ENCODE results near the gene COBL. TPM values are rescaled to one million over a fixed set of nuclear protein-coding genes. Genes with fewer than 3 reads are reported as not detected.

Gene COBL
- total RNA-seq, 1 donor from 2014 or later, result 1.2 TPM

DNA sequence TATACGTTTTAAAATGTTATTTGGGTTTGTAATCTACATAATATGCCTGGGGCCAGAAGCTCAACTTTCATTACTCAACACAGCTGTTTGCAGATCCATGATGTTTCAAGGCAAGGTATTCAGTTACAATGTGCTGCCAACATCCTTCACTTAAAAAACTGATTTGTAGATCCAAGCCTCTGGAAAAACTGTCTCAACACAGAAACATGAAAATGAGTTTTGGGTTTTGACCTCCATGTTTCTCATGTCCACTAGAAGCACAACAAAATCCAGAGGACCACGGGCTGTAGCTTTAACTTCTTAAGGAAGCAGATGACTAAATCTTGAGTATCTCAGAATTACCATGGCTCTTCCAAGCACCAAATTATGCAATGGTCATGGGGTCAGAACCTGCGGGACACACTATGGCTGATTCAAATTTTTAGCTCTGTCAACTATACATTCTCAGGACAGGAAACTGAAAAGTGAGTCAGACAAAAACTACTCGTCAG, 286.9 kb downstream of the COBL start:
- Mint-ChIP-seq H3K4me1 (peaks cover 11% of the 10 kb centered on the region), H3K9me3 (no peaks in the 10 kb centered on the region), H3K36me3 (no peaks in the 10 kb centered on the region), H3K27me3 (ENCODE audit: low read depth) (no peaks in the 10 kb centered on the region), H3K4me3 (no peak overlapping the region), H3K27ac (no peak overlapping the region)
- TF ChIP-seq, protein P1, sequence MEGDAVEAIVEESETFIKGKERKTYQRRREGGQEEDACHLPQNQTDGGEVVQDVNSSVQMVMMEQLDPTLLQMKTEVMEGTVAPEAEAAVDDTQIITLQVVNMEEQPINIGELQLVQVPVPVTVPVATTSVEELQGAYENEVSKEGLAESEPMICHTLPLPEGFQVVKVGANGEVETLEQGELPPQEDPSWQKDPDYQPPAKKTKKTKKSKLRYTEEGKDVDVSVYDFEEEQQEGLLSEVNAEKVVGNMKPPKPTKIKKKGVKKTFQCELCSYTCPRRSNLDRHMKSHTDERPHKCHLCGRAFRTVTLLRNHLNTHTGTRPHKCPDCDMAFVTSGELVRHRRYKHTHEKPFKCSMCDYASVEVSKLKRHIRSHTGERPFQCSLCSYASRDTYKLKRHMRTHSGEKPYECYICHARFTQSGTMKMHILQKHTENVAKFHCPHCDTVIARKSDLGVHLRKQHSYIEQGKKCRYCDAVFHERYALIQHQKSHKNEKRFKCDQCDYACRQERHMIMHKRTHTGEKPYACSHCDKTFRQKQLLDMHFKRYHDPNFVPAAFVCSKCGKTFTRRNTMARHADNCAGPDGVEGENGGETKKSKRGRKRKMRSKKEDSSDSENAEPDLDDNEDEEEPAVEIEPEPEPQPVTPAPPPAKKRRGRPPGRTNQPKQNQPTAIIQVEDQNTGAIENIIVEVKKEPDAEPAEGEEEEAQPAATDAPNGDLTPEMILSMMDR (IDR thresholded peaks at IDR 0.05; ENCODE audit: unreplicated experiment), result no peak
- DNase-seq (ENCODE audit: low spot score in 2 of 2, unreplicated experiment in 2 of 2), result no peak

DNA sequence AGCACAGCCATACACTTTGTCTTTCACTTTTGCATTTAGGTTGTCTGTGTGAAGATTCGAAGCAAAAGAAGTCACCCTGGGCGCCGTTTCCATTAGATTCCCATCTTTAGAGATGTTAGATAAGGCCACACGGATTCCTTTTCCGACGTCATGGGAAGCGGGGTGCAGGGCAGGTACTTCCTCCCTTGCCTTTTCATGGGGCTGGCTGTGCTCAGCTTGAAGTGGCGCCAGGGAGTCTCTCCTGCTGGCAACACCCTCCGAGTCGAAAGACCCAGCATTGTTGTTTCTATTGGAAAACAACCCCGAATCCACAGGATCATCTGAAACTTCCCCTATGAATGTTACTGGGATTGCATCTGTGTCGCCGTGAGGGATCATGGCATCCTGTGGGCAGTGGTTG, 287.5 kb downstream of the COBL start:
- DNase-seq (ENCODE audit: low spot score in 2 of 2, unreplicated experiment in 2 of 2), result no peak
- H3K4me3 Mint-ChIP-seq, result no peak overlapping the region
- no peaks in the 10 kb centered on the region for H3K9me3 Mint-ChIP-seq
- TF ChIP-seq, protein P1 (IDR thresholded peaks at IDR 0.05; ENCODE audit: unreplicated experiment), result no peak
- H3K36me3 Mint-ChIP-seq, result no peaks in the 10 kb centered on the region
- H3K27me3 Mint-ChIP-seq (ENCODE audit: low read depth), result no peaks in the 10 kb centered on the region
- peaks cover 5% of the 10 kb centered on the region for H3K4me1 Mint-ChIP-seq
- no peak overlapping the region for H3K27ac Mint-ChIP-seq

DNA sequence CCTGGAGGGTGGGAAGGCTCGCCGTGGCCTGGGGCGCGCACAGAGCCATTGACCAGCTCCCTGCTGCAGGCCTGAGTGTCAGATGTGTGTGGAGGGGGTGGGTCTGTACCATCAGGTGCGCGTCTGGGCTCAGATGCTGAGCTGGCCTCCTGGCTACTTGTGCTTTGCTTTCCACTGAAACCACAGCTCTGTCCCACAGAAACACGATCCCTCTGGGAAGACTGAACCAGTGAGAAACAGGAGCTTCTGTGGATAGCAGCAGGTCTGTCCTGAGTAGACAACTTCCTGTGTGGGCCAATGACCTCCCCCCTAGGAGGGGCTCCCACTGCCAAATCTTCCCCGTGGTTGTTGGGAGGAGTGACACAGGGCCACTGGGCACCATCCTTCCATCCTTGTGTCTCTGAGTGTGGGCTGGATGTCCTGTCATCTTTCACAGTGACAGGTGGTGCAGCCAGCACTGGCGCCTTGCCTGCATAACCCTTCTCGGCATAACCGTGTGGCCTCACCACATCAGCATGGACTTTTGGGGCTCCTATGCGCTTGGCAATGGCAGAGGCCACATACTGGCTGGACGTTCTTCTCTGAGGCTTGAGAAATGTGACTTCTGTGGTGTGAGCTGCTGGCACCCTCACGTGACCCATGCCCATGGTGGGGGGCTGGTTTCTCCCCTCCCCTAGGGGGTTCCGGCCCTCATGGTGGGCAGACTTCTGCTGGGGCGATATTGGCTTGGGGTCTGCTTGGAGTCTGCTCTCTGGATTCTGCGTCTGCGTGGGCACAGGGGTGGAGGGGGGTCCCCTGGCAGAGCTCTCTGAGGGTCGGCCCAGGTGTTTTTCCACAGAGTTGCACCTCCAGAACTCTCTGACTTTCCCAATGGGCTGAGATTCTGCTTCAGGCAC, 288.4 kb downstream of the COBL start:
- H3K4me1 Mint-ChIP-seq, result no peaks in the 10 kb centered on the region
- no peak overlapping the region for H3K4me3 Mint-ChIP-seq
- TF ChIP-seq, protein P1 (IDR thresholded peaks at IDR 0.05; ENCODE audit: unreplicated experiment), result no peak
- H3K27me3 Mint-ChIP-seq (ENCODE audit: low read depth), result no peaks in the 10 kb centered on the region
- H3K27ac Mint-ChIP-seq, result no peak overlapping the region
- no peak for DNase-seq (ENCODE audit: low spot score in 2 of 2, unreplicated experiment in 2 of 2)
- H3K9me3 Mint-ChIP-seq, result no peaks in the 10 kb centered on the region
- H3K36me3 Mint-ChIP-seq, result no peaks in the 10 kb centered on the region

DNA sequence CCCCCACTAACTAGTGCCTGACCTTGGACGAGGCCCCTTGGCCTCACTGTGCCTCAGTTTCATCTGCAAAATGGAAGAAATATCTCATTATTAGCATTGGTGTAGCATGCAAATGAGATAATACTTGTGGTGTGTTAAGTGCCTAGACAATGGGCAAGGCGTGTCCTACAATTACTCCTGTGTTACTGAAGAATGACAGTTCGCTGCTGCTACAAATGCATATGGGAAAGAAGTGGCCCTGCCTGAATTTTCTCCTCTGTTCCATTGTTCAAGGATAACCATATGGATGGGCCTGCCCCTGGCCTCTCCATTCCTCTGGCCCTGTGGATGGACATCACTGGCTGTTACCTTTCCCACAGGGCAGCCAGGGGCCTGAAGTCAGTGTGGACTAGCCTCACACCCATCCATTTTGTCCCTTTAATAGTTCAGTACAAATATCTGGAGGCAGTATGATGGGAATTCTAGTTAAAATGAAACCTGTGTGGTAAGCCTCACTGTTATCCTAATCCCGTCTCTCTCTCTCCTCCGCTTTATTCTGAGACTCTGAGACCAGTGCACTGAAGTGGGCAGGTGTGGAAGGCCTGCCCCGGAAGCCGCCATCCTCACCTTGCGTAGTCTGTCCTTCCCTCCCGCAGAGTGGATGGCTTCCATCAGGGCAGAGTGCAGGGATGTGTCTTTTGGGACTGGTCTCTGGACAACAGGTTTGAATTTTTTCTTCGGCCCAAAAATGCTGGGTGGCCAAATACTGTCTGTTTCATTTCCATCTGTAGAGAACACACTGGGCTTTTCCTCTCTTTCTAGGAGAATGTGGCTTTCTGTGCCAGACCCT, 289.3 kb downstream of the COBL start:
- H3K27me3 Mint-ChIP-seq (ENCODE audit: low read depth), result no peaks in the 10 kb centered on the region
- DNase-seq (ENCODE audit: low spot score in 2 of 2, unreplicated experiment in 2 of 2), result no peak
- H3K27ac Mint-ChIP-seq, result no peak overlapping the region
- no peaks in the 10 kb centered on the region for H3K9me3 Mint-ChIP-seq
- TF ChIP-seq, protein P1 (IDR thresholded peaks at IDR 0.05; ENCODE audit: unreplicated experiment), result no peak
- no peaks in the 10 kb centered on the region for H3K4me1 Mint-ChIP-seq
- no peak overlapping the region for H3K4me3 Mint-ChIP-seq
- no peaks in the 10 kb centered on the region for H3K36me3 Mint-ChIP-seq

DNA sequence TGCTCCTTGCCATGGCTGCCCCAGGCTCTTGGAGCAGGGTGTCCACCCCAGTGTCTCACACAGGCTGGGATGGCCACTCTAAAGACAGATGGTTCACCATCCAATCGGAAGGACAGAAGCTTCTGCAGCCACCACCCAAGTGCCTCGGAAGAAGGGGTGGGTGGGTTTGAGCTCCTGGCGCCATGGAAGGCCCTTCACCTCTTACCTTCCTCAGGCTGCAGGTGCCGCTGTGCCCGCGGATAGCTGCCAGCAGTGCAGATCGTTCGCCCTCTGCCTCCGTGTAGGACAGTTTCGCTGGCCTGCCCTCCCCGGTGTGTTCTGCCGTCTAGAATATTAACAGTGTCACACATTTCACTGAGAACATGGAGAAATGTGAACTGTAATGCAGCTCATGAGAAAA, 290.3 kb downstream of the COBL start:
- H3K4me3 Mint-ChIP-seq, result no peak overlapping the region
- TF ChIP-seq, protein P1 (IDR thresholded peaks at IDR 0.05; ENCODE audit: unreplicated experiment), result no peak
- no peak for DNase-seq (ENCODE audit: low spot score in 2 of 2, unreplicated experiment in 2 of 2)
- H3K4me1 Mint-ChIP-seq, result no peaks in the 10 kb centered on the region
- no peaks in the 10 kb centered on the region for H3K36me3 Mint-ChIP-seq
- no peaks in the 10 kb centered on the region for H3K27me3 Mint-ChIP-seq (ENCODE audit: low read depth)
- H3K9me3 Mint-ChIP-seq, result no peaks in the 10 kb centered on the region
- H3K27ac Mint-ChIP-seq, result no peak overlapping the region

All from mesothelial cell of epicardium (in vitro differentiated cells).